Breast epithelium (tissue), 4 donors: Measurements from ENCODE around the gene ALKBH6. TPM values are rescaled to one million over a fixed set of nuclear protein-coding genes. Genes with fewer than 3 reads are reported as not detected.
"Not testable (repeated sequence)": the region's sequence is repeated elsewhere in the genome, so short reads cannot be mapped to it uniquely, and the experiment has no call there.

Experiments used
- DNase-seq, 2 donors: peaks; one replicate each; pipeline ENCODE4 v3.0.0-alpha.2; 2019; ENCODE audit warnings: low spot score in 2 of 2
- H3K27ac ChIP-seq, 2 donors: fragments of 200-600 bp; sonication (generic) in 1 of 2; one replicate each; pipeline ENCODE4 v1.5.1; 2016 to 2019; ENCODE audit warnings: mild to moderate bottlenecking in 1 of 2
- H3K27me3 ChIP-seq, 2 donors: fragments of 200-600 bp; sonication (generic) in 1 of 2; one replicate each; pipeline versions ENCODE4 v1.5.1 to v1.6.0; 2017 to 2019; ENCODE audit warnings: control low read depth in 1 of 2, mild to moderate bottlenecking in 1 of 2
- H3K36me3 ChIP-seq: fragments of 200-600 bp; one replicate; pipeline ENCODE4 v1.5.1; 2019
- H3K4me1 ChIP-seq, 2 donors: fragments of 200-600 bp; sonication (generic); one replicate each; pipeline ENCODE4 v1.5.1; 2016 to 2019; ENCODE audit warnings: control low read depth in 1 of 2
- H3K4me3 ChIP-seq, 3 donors: fragments of 200-600 bp; sonication (generic); 1 replicate in 2 of 3; 2 replicates in 1 of 3; pipeline ENCODE4 v1.5.1; 2016 to 2019; ENCODE audit warnings: mild to moderate bottlenecking in 3 of 3, moderate library complexity in 2 of 3
- H3K9me3 ChIP-seq, 2 donors: fragments of 200-600 bp; sonication (generic) in 1 of 2; one replicate each; pipeline ENCODE4 v1.5.1; 2016 to 2019; ENCODE audit warnings: control low read depth in 1 of 2
- POLR2A ChIP-seq: fragments of 450-650 bp; IDR thresholded peaks from one replicate; pipeline ENCODE4 v1.6.1; 2016; ENCODE audit warnings: antibody characterized with exemption, mild to moderate bottlenecking, moderate library complexity
- POLR2AphosphoS5 ChIP-seq, 3 donors: sonication (generic); formaldehyde crosslinking; IDR thresholded peaks; one replicate each; pipeline ENCODE4 v1.6.1; 2017; ENCODE audit warnings: antibody characterized with exemption in 3 of 3
- intact Hi-C: fragments of 100-400 bp; cut with DNase I; formaldehyde crosslinking; loops from one replicate; pipeline ENCODE4 v1.15.1; 2023; ENCODE audit warnings: low total_unique reads
- total RNA-seq, 3 donors: library from RNA; depleted of rRNA; stranded (reverse); fragments of >200 nt; gene quantifications; one replicate each; pipeline ENCODE4 v1.1.0, GENCODE V29; 2016
- TF ChIP-seq, protein P1 (sequence below), 3 donors: fragments of 450-650 bp; IDR thresholded peaks; one replicate each; pipeline ENCODE4 v1.5.1; 2016 to 2017; ENCODE audit warnings: antibody characterized with exemption in 3 of 3, mild to moderate bottlenecking in 3 of 3, moderate library complexity in 3 of 3

Gene ALKBH6
- total RNA-seq, 3 donors from 2014 or later = 18.0 to 23.0 (median 20.3) TPM

DNA sequence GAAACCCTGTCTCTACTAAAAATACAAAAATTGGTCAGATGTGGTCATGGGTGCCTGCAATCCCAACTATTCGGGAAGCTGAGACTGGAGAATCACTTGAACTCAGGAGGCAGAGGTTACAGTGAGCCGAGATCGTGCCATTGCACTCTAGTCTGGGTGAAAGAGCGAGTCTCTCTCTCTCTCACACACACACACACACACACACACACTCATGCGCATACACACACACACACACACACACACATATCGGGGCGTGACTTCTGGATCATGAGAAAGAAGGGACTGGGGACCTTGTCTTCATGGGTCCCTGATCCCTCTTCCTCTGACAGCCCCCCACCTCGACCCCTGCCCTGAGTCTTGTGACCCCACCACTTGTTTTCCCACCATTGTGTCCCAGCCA is 30.8 kb downstream of the ALKBH6 start:
- no peaks in the 10 kb centered on the region for H3K36me3 ChIP-seq
- H3K27me3 ChIP-seq = peaks cover 0 to 41% of the 10 kb centered on the region in 2 donors
- H3K9me3 ChIP-seq = no peaks in the 10 kb centered on the region
- no peak overlapping the region for H3K27ac ChIP-seq
- H3K4me1 ChIP-seq = no peaks in the 10 kb centered on the region
- TF ChIP-seq POLR2AphosphoS5 (IDR thresholded peaks at IDR 0.05) = no peak
- TF ChIP-seq, protein P1, sequence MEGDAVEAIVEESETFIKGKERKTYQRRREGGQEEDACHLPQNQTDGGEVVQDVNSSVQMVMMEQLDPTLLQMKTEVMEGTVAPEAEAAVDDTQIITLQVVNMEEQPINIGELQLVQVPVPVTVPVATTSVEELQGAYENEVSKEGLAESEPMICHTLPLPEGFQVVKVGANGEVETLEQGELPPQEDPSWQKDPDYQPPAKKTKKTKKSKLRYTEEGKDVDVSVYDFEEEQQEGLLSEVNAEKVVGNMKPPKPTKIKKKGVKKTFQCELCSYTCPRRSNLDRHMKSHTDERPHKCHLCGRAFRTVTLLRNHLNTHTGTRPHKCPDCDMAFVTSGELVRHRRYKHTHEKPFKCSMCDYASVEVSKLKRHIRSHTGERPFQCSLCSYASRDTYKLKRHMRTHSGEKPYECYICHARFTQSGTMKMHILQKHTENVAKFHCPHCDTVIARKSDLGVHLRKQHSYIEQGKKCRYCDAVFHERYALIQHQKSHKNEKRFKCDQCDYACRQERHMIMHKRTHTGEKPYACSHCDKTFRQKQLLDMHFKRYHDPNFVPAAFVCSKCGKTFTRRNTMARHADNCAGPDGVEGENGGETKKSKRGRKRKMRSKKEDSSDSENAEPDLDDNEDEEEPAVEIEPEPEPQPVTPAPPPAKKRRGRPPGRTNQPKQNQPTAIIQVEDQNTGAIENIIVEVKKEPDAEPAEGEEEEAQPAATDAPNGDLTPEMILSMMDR (IDR thresholded peaks at IDR 0.05) = no peak
- TF ChIP-seq POLR2A = no peak
- H3K4me3 ChIP-seq = no peak overlapping the region
- intact Hi-C loops = no loop called here
- DNase-seq = no peak

GRCh38 chr19:35980997-35981396 is 33.0 kb downstream of the ALKBH6 start:
- intact Hi-C loops, H3K36me3 ChIP-seq, H3K4me1 ChIP-seq, H3K4me3 ChIP-seq, DNase-seq, H3K27ac ChIP-seq, H3K9me3 ChIP-seq: not testable (repeated sequence)
- H3K27me3 ChIP-seq = peaks cover 0 to 41% of the 10 kb centered on the region in 2 donors

GRCh38 chr19:35978832-35979365 is 35.1 kb downstream of the ALKBH6 start:
- Histone ChIP-seq H3K4me1 (no peaks in the 10 kb centered on the region), H3K4me3 (no peak overlapping the region), H3K27ac (no peak overlapping the region), H3K27me3 (peaks cover 0 to 28% of the 10 kb centered on the region in 2 donors), H3K36me3 (no peaks in the 10 kb centered on the region), H3K9me3 (no peaks in the 10 kb centered on the region)
- TF ChIP-seq POLR2AphosphoS5 (IDR thresholded peaks at IDR 0.05) (no peak), POLR2A (no peak)
- TF ChIP-seq, protein P1 (IDR thresholded peaks at IDR 0.05) = no peak
- DNase-seq = no peak
- intact Hi-C loops = no loop called here

DNA sequence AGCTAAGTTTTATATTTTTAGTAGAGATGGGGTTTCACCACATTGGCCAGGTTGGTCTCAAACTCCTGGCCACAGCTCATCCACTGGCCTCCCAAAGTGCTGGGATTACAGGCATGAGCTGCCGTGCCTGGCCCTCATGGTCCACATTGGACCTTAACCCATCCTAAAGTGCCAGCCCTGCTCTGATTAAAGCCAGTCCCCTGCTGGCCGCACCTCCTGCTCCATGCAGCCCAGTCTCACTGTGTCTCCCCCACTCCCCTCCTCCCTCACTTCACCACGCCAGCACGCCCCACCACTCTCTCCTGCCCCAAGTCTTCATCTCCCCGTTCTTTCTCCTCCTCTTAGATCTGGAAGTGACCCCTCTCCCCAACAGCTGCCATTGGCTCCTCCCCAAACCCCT is 35.7 kb downstream of the ALKBH6 start:
- H3K4me3 ChIP-seq = no peak overlapping the region
- H3K27ac ChIP-seq = no peak overlapping the region
- intact Hi-C loops = no loop called here
- no peaks in the 10 kb centered on the region for H3K9me3 ChIP-seq
- no peaks in the 10 kb centered on the region for H3K36me3 ChIP-seq
- DNase-seq = no peak
- TF ChIP-seq POLR2AphosphoS5 (IDR thresholded peaks at IDR 0.05) = no peak
- TF ChIP-seq, protein P1 (IDR thresholded peaks at IDR 0.05) = no peak
- TF ChIP-seq POLR2A = no peak
- H3K4me1 ChIP-seq = no peaks in the 10 kb centered on the region
- H3K27me3 ChIP-seq = peaks cover 0 to 28% of the 10 kb centered on the region in 2 donors

DNA sequence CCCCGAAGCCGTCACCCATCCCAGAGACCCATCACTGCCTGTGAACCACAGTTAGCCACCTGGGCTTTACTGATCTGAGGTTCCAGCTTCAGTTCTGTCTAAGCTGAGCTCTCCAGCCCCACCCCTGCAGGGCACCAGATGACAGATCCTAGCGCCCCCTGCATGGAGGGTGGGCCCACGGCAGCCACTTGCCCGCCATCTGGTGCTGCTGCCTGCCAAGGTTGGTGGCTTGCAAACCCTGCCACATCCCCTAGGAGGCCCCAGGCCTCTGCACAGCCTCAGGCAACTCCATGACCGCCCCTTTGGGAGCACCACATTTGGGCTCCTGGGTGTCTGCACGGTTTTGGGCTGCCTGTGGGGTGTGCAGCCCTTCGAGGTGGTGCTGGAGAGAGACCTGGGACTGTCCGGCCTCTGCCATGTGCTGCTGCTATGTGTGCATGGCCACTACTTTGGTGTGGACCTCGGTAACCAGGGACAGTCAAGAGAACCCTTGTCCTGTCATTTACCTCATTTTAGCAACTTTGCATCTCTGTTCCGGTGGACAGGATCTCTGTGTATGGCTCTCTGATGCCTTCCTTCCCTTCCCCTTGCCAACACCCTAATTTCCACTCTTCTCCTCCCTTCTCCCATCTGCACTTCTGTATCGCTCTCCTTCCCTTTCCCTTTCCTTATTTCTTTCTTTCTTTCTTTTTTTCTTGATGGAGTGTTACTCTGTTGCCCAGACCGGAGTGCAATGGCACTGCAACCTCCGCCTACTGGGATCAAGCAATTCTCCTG is 36.4 kb downstream of the ALKBH6 start:
- TF ChIP-seq, protein P1 (IDR thresholded peaks at IDR 0.05) = no peak
- TF ChIP-seq POLR2AphosphoS5 (IDR thresholded peaks at IDR 0.05) (no peak), POLR2A (no peak)
- intact Hi-C loops = no loop called here
- Histone ChIP-seq H3K27me3 (peaks cover 0 to 28% of the 10 kb centered on the region in 2 donors), H3K36me3 (no peaks in the 10 kb centered on the region), H3K4me3 (no peak overlapping the region), H3K9me3 (no peaks in the 10 kb centered on the region), H3K4me1 (no peaks in the 10 kb centered on the region), H3K27ac (no peak overlapping the region)
- no peak for DNase-seq
